HepG2 (cell line): ENCODE results near the gene PAK6. TPM values are rescaled to one million over a fixed set of nuclear protein-coding genes. Genes with fewer than 3 reads are reported as not detected.

Experiments
- ETV6 ChIP-seq: sonication (generic); formaldehyde crosslinking; conservative IDR thresholded peaks from 2 replicates; pipeline ENCODE4 v1.4.0; 2020; ENCODE audit warnings: missing genetic modification reagents
- KDM3A ChIP-seq: IDR thresholded peaks from 2 replicates; pipeline ENCODE4 v1.6.1; 2018; ENCODE audit warnings: low read depth, missing compliant biosample characterization
- NR2C2 ChIP-seq: sonication (generic); formaldehyde crosslinking; IDR thresholded peaks from 2 replicates; pipeline ENCODE4 v1.4.0; 2020; ENCODE audit warnings: missing genetic modification reagents, mild to moderate bottlenecking, moderate library complexity, borderline replicate concordance
- NR3C1 ChIP-seq: sonication (generic); formaldehyde crosslinking; IDR thresholded peaks from 2 replicates; pipeline ENCODE4 v1.4.0; 2020; ENCODE audit warnings: missing genetic modification reagents
- RARA ChIP-seq: IDR thresholded peaks from 2 replicates; pipeline ENCODE4 v1.6.1; 2016; ENCODE audit warnings: missing genetic modification reagents, missing compliant biosample characterization
- SOX6 ChIP-seq, 2 experiments: fragments of 450-650 bp in 1 of 2; sonication (generic) in 1 of 2; formaldehyde crosslinking in 1 of 2; IDR thresholded peaks; 2 replicates each; pipeline versions ENCODE4 v1.4.0 to v1.6.1; 2017 to 2020; ENCODE audit warnings: antibody characterized with exemption in 1 of 2, mild to moderate bottlenecking in 1 of 2, missing genetic modification reagents in 1 of 2
- ZC3H4 ChIP-seq: sonication (generic); formaldehyde crosslinking; IDR thresholded peaks from 2 replicates; pipeline ENCODE4 v1.4.0; 2020; ENCODE audit warnings: missing genetic modification reagents, borderline replicate concordance
- ZEB1 ChIP-seq: IDR thresholded peaks from 2 replicates; pipeline ENCODE4 v1.6.1; 2012; ENCODE audit warnings: mild to moderate bottlenecking, low read depth, inconsistent platforms; ENCODE audit not compliant: insufficient replicate concordance
- ZNF264 ChIP-seq: sonication (generic); formaldehyde crosslinking; IDR thresholded peaks from 2 replicates; pipeline ENCODE4 v1.4.0; 2020; ENCODE audit warnings: missing genetic modification reagents
- ZNF282 ChIP-seq: fragments of 450-650 bp; IDR thresholded peaks from 2 replicates; pipeline ENCODE4 v1.6.1; 2018; ENCODE audit not compliant: partially characterized antibody
- ZNF343 ChIP-seq: sonication (generic); formaldehyde crosslinking; IDR thresholded peaks from 2 replicates; pipeline ENCODE4 v1.4.0; 2020; ENCODE audit warnings: mild to moderate bottlenecking, missing genetic modification reagents
- ZNF672 ChIP-seq: sonication (generic); formaldehyde crosslinking; IDR thresholded peaks from 2 replicates; pipeline ENCODE4 v1.8.1; 2022; ENCODE audit warnings: missing genetic modification reagents
- ZSCAN5A ChIP-seq: sonication (generic); formaldehyde crosslinking; IDR thresholded peaks from 2 replicates; pipeline ENCODE4 v1.8.0; 2022; ENCODE audit warnings: mild to moderate bottlenecking, missing genetic modification reagents, borderline replicate concordance
- polyA plus RNA-seq, 8 experiments: library from polyadenylated mRNA; depleted of rRNA in 3 of 8; stranded (reverse) in 7 of 8; unstranded in 1 of 8; fragments of >200 nt; fragmentation: Illumina TruSeq in 4 of 8; extraction: Trizol in 4 of 8; gene quantifications; 2 replicates each; pipeline versions ENCODE4 v1.2.1 to v1.2.3, GENCODE V29; 2011 to 2016; ENCODE audit warnings: low read depth in 4 of 8, missing spikeins in 1 of 8, mixed read lengths in 1 of 8; ENCODE audit not compliant: insufficient read depth in 1 of 8
- total RNA-seq, 5 experiments: library from RNA; depleted of rRNA; stranded (reverse); fragments of >200 nt; fragmentation: Illumina TruSeq; extraction: Trizol; gene quantifications; 2 replicates each; pipeline ENCODE4 v1.2.3, GENCODE V29; 2016; ENCODE audit warnings: low read depth in 1 of 5
- TF ChIP-seq, protein P1 (sequence below): sonication (generic); formaldehyde crosslinking; IDR thresholded peaks from 2 replicates; pipeline ENCODE4 v1.8.1; 2023; ENCODE audit warnings: mild to moderate bottlenecking, missing genetic modification reagents
- TF ChIP-seq, protein P2 (sequence below): sonication (generic); formaldehyde crosslinking; IDR thresholded peaks from 2 replicates; pipeline ENCODE4 v1.9.0; 2021; ENCODE audit warnings: mild to moderate bottlenecking, missing genetic modification reagents
- TF ChIP-seq, protein P3 (sequence below): sonication (generic); formaldehyde crosslinking; IDR thresholded peaks from 2 replicates; pipeline ENCODE4 v1.4.0; 2020; ENCODE audit warnings: missing genetic modification reagents, borderline replicate concordance

The PAK6 gene
- total and polyA plus RNA-seq, 2 of the 13 experiments (the other 11 are each of a cell fraction or from before 2014, with no cell fraction given) = 0.07 TPM; not detected in 1

DNA sequence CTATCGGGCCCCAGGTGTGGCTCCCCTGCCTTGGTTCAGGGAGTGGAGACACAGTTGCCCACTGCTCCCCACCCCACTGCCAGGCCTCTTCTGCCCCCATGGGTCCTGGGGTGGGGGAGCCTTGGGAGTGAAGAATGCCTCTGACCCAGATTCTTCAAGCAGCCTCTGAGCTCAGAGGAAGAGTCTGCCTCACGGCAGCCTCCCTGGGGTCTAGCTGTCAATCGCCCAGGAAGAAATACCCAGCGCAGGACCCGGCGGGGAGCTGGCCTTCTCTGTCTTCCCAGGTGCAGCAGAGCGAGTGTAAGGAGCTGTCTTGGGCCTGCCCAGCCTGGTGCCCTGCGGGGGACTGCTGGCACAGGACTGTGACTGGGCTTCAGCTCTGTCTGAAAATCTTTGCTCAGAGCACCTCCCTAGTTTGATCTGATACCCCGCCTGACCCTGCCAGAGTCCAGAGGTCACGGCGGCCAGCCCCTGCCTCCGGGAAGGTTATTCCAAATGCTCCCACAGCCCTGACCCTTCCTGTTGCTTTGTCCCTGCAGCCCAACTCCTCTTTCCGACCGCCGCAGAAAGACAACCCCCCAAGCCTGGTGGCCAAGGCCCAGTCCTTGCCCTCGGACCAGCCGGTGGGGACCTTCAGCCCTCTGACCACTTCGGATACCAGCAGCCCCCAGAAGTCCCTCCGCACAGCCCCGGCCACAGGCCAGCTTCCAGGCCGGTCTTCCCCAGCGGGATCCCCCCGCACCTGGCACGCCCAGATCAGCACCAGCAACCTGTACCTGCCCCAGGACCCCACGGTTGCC lies 33.0 kb downstream of the PAK6 start (continued):
- TF ChIP-seq, protein P1, sequence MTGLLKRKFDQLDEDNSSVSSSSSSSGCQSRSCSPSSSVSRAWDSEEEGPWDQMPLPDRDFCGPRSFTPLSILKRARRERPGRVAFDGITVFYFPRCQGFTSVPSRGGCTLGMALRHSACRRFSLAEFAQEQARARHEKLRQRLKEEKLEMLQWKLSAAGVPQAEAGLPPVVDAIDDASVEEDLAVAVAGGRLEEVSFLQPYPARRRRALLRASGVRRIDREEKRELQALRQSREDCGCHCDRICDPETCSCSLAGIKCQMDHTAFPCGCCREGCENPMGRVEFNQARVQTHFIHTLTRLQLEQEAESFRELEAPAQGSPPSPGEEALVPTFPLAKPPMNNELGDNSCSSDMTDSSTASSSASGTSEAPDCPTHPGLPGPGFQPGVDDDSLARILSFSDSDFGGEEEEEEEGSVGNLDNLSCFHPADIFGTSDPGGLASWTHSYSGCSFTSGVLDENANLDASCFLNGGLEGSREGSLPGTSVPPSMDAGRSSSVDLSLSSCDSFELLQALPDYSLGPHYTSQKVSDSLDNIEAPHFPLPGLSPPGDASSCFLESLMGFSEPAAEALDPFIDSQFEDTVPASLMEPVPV (CRISPR knock-in tag) = no peak
- TF ChIP-seq ETV6 (no peak), RARA (CRISPR knock-in tag) (0 out of 2 replicates have a peak, but pooled peaks have one; percentile 22), KDM3A (CRISPR knock-in tag) (no peak), SOX6 (IDR thresholded peaks at IDR 0.05) (no peak), SOX6 (CRISPR knock-in tag; IDR thresholded peaks at IDR 0.05) (0 out of 2 replicates have a peak, but pooled peaks have one; percentile 24), ZC3H4 (CRISPR knock-in tag) (no peak), NR3C1 (CRISPR knock-in tag) (no peak), ZNF264 (CRISPR knock-in tag) (no peak), ZNF672 (CRISPR knock-in tag) (peak; percentile 97), ZNF282 (no peak), ZNF343 (CRISPR knock-in tag) (no peak), ZSCAN5A (CRISPR knock-in tag) (no peak), NR2C2 (CRISPR knock-in tag) (peak; percentile 60), ZEB1 (no peak)
- TF ChIP-seq, protein P2, sequence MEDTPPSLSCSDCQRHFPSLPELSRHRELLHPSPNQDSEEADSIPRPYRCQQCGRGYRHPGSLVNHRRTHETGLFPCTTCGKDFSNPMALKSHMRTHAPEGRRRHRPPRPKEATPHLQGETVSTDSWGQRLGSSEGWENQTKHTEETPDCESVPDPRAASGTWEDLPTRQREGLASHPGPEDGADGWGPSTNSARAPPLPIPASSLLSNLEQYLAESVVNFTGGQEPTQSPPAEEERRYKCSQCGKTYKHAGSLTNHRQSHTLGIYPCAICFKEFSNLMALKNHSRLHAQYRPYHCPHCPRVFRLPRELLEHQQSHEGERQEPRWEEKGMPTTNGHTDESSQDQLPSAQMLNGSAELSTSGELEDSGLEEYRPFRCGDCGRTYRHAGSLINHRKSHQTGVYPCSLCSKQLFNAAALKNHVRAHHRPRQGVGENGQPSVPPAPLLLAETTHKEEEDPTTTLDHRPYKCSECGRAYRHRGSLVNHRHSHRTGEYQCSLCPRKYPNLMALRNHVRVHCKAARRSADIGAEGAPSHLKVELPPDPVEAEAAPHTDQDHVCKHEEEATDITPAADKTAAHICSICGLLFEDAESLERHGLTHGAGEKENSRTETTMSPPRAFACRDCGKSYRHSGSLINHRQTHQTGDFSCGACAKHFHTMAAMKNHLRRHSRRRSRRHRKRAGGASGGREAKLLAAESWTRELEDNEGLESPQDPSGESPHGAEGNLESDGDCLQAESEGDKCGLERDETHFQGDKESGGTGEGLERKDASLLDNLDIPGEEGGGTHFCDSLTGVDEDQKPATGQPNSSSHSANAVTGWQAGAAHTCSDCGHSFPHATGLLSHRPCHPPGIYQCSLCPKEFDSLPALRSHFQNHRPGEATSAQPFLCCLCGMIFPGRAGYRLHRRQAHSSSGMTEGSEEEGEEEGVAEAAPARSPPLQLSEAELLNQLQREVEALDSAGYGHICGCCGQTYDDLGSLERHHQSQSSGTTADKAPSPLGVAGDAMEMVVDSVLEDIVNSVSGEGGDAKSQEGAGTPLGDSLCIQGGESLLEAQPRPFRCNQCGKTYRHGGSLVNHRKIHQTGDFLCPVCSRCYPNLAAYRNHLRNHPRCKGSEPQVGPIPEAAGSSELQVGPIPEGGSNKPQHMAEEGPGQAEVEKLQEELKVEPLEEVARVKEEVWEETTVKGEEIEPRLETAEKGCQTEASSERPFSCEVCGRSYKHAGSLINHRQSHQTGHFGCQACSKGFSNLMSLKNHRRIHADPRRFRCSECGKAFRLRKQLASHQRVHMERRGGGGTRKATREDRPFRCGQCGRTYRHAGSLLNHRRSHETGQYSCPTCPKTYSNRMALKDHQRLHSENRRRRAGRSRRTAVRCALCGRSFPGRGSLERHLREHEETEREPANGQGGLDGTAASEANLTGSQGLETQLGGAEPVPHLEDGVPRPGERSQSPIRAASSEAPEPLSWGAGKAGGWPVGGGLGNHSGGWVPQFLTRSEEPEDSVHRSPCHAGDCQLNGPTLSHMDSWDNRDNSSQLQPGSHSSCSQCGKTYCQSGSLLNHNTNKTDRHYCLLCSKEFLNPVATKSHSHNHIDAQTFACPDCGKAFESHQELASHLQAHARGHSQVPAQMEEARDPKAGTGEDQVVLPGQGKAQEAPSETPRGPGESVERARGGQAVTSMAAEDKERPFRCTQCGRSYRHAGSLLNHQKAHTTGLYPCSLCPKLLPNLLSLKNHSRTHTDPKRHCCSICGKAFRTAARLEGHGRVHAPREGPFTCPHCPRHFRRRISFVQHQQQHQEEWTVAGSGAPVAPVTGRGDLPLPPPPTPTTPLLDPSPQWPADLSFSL = 0 out of 2 replicates have a peak, but pooled peaks have one; percentile 23
- TF ChIP-seq, protein P3, sequence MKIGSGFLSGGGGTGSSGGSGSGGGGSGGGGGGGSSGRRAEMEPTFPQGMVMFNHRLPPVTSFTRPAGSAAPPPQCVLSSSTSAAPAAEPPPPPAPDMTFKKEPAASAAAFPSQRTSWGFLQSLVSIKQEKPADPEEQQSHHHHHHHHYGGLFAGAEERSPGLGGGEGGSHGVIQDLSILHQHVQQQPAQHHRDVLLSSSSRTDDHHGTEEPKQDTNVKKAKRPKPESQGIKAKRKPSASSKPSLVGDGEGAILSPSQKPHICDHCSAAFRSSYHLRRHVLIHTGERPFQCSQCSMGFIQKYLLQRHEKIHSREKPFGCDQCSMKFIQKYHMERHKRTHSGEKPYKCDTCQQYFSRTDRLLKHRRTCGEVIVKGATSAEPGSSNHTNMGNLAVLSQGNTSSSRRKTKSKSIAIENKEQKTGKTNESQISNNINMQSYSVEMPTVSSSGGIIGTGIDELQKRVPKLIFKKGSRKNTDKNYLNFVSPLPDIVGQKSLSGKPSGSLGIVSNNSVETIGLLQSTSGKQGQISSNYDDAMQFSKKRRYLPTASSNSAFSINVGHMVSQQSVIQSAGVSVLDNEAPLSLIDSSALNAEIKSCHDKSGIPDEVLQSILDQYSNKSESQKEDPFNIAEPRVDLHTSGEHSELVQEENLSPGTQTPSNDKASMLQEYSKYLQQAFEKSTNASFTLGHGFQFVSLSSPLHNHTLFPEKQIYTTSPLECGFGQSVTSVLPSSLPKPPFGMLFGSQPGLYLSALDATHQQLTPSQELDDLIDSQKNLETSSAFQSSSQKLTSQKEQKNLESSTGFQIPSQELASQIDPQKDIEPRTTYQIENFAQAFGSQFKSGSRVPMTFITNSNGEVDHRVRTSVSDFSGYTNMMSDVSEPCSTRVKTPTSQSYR (CRISPR knock-in tag) = no peak
